ENCODE data around the gene MRPL14.

- TF ChIP-seq EZH2 (IDR thresholded peaks at IDR 0.05): no peak
- TF ChIP-seq POLR2AphosphoS5 (IDR thresholded peaks at IDR 0.05; ENCODE audit: borderline replicate concordance, low read depth, low read length): no peak
- no peak for TF ChIP-seq FOXP2 (optimal IDR thresholded peaks at IDR 0.05; ENCODE audit: control extremely low read depth, extremely low read length, insufficient read depth)
Observed at GRCh38 chr6:44131892-44132291, 4.6 kb upstream of the MRPL14 start.
